DND-41 (cell line): ENCODE data around the gene ENAH.

ENCODE experiments used
- CTCF ChIP-seq: IDR thresholded peaks from 2 replicates; pipeline ENCODE4 v1.5.1; 2012; ENCODE audit warnings: borderline replicate concordance, low read length, moderate library complexity, mild to moderate bottlenecking; ENCODE audit not compliant: poor library complexity, severe bottlenecking; ENCODE audit errors: extremely low read depth
- EZH2 ChIP-seq: IDR thresholded peaks from 3 replicates; pipeline ENCODE4 v1.6.1; 2012; ENCODE audit warnings: borderline replicate concordance, low read depth, mild to moderate bottlenecking, moderate library complexity, low read length, inconsistent platforms; ENCODE audit not compliant: severe bottlenecking

- TF ChIP-seq CTCF (no peak), EZH2 (no peak)
Observed at GRCh38 chr1:225644666-225645065, 8.3 kb downstream of the ENAH start.
